GM12878 (cell line): ENCODE data around the gene FAM227A. TPM values are rescaled to one million over a fixed set of nuclear protein-coding genes. Genes with fewer than 3 reads are reported as not detected.
"Not testable (repeated sequence)": the region's sequence is repeated elsewhere in the genome, so short reads cannot be mapped to it uniquely, and the experiment has no call there.

Source experiments
- ATAC-seq: fragments of 200-7000 bp; cut with Tn5 transposase; 3 replicates; pipeline ENCODE4 v1.9.1; 2020; ENCODE audit warnings: mild to moderate bottlenecking, moderate library complexity
- BruUV-seq: library from RNA; stranded (reverse); fragments of 400-500 nt; replicated peaks from 2 replicates; lab custom pipeline; 2021; lab: Mats Ljungman, UMichigan
- CTCF ChIA-PET: fragments of 300-600 bp; sonication (Branson Sonifier 250); formaldehyde crosslinking; extraction: SDS; loops from one replicate; lab custom pipeline; 2021; ENCODE audit warnings: inconsistent platforms; lab: Yijun Ruan, JAX
- POLR2A ChIA-PET: fragments of 350-600 bp; formaldehyde crosslinking; extraction: SDS; loops from one replicate; lab custom pipeline; 2021; ENCODE audit warnings: inconsistent platforms; lab: Charles Lee
- RAD21 ChIA-PET: fragments of 300-600 bp; sonication (Branson Sonifier 250); formaldehyde crosslinking; loops from one replicate; lab custom pipeline; 2023; ENCODE audit warnings: antibody characterized with exemption; ENCODE audit not compliant: unreplicated experiment; lab: Charles Lee
- SMC1A ChIA-PET: fragments of 300-600 bp; sonication (Branson Sonifier 250); formaldehyde crosslinking; loops from one replicate; lab custom pipeline; 2023; ENCODE audit not compliant: unreplicated experiment, uncharacterized antibody; lab: Charles Lee
- DNase-seq: peaks from one replicate; pipeline ENCODE4 v3.0.0-alpha.2; 2011; ENCODE audit warnings: low read depth, low spot score
- FAIRE-seq: peaks from 3 replicates; lab custom pipeline; 2011; peaks lifted over from hg19 to GRCh38; lab: Jason Lieb, UNC
- H2AFZ ChIP-seq: 2 replicates; pipeline ENCODE4 v1.6.0; 2011; ENCODE audit warnings: low read depth, low read length, control low read depth; ENCODE audit not compliant: control insufficient read depth
- H3K27ac ChIP-seq: 2 replicates; pipeline ENCODE4 v1.5.1; 2011; ENCODE audit warnings: control low read depth; ENCODE audit not compliant: control insufficient read depth, insufficient read depth
- H3K27me3 ChIP-seq, 2 experiments: replicated peaks in 1 of 2; 2 replicates each; pipeline versions ENCODE4 v1.6.0 to v1.6.1; 2011; ENCODE audit warnings: low read length in 1 of 2; ENCODE audit not compliant: control insufficient read depth in 2 of 2, insufficient read depth in 2 of 2
- H3K36me3 ChIP-seq, 2 experiments: 2 replicates each; pipeline ENCODE4 v1.5.1; 2011; ENCODE audit warnings: low read length in 1 of 2; ENCODE audit not compliant: control insufficient read depth in 2 of 2, insufficient read depth in 2 of 2
- H3K4me1 ChIP-seq: 2 replicates; pipeline ENCODE4 v1.6.1; 2011; ENCODE audit warnings: mild to moderate bottlenecking, low read length, moderate library complexity, mixed read lengths; ENCODE audit not compliant: control insufficient read depth, insufficient read depth
- H3K4me2 ChIP-seq: 2 replicates; pipeline ENCODE4 v1.6.0; 2011; ENCODE audit warnings: control low read depth; ENCODE audit not compliant: control insufficient read depth, insufficient read depth
- H3K4me3 ChIP-seq: fragments of 200-600 bp; sonication (generic); 2 replicates; pipeline ENCODE4 v1.5.1; 2016
- H3K79me2 ChIP-seq: 2 replicates; pipeline ENCODE4 v1.6.0; 2011; ENCODE audit warnings: low read length; ENCODE audit not compliant: control insufficient read depth, insufficient read depth
- H3K9ac ChIP-seq: 2 replicates; pipeline ENCODE4 v1.8.0; 2011; ENCODE audit warnings: low read length, control low read depth, mixed read lengths; ENCODE audit not compliant: control insufficient read depth, insufficient read depth
- H3K9me3 ChIP-seq: replicated peaks from 3 replicates; pipeline ENCODE4 v1.5.1; 2011; ENCODE audit warnings: mild to moderate bottlenecking, low read length; ENCODE audit not compliant: control insufficient read depth, insufficient read depth
- H4K20me1 ChIP-seq: 2 replicates; pipeline ENCODE4 v1.6.0; 2011; ENCODE audit not compliant: control insufficient read depth, insufficient read depth
- BRCA1 ChIP-seq: IDR thresholded peaks from 2 replicates; pipeline ENCODE4 v1.6.1; 2011; ENCODE audit warnings: low read depth, low read length, improper control_type of control experiment
- FOXM1 ChIP-seq: IDR thresholded peaks from 2 replicates; pipeline ENCODE4 v1.6.1; 2012; ENCODE audit warnings: low read depth, mild to moderate bottlenecking, inconsistent platforms, low read length, moderate library complexity
- HDGF ChIP-seq: fragments of 450-650 bp; IDR thresholded peaks from 2 replicates; pipeline ENCODE4 v1.6.1; 2016; ENCODE audit warnings: antibody characterized with exemption
- NR2C2 ChIP-seq: IDR thresholded peaks from 2 replicates; pipeline ENCODE4 v1.6.1; 2011; ENCODE audit warnings: borderline replicate concordance, low read depth; ENCODE audit not compliant: control insufficient read depth, insufficient read length
- SREBF1 ChIP-seq: IDR thresholded peaks from 2 replicates; pipeline ENCODE4 v1.6.1; 2012; ENCODE audit warnings: mild to moderate bottlenecking, low read length
- TCF7 ChIP-seq: IDR thresholded peaks from 2 replicates; pipeline ENCODE4 v1.6.1; 2014; ENCODE audit warnings: antibody characterized with exemption, borderline replicate concordance
- WGBS: methylation state at CpG from one replicate; pipeline ENCODE4 v1.1.6; 2016; ENCODE audit warnings: low lambda C conversion rate; ENCODE audit not compliant: insufficient replicate concordance, insufficient coverage; ENCODE audit errors: missing lambda C conversion rate; 5-methylcytosine and 5-hydroxymethylcytosine counted together
- in situ Hi-C: fragments of 300-500 bp; cut with MboI; formaldehyde crosslinking; loops from 9 replicates; pipeline ENCODE4 v1.14.3; 2018; ENCODE audit warnings: mixed read lengths
- intact Hi-C: fragments of 100-400 bp; cut with micrococcal nuclease; formaldehyde crosslinking; loops from one replicate; pipeline ENCODE4 v1.14.2; 2022; ENCODE audit not compliant: unreplicated experiment
- polyA plus RNA-seq, 11 experiments: library from polyadenylated mRNA; depleted of rRNA in 4 of 11; unstranded in 6 of 11; stranded (reverse) in 5 of 11; fragments of >200 nt; fragmentation: Nextera tagmentation in 4 of 11; fragmentation: Illumina TruSeq in 1 of 11; extraction: Ambion mirVana in 4 of 11; extraction: Trizol in 1 of 11; gene quantifications; 1 replicate in 1 of 11; 2 replicates in 10 of 11; pipeline versions ENCODE4 v1.2.1 to v1.2.3, GENCODE V29; 2011 to 2016; ENCODE audit warnings: inconsistent platforms in 2 of 11, missing spikeins in 2 of 11, low read depth in 1 of 11
- total RNA-seq, 4 experiments: library from RNA; depleted of rRNA in 3 of 4; stranded (reverse); fragments of >200 nt in 3 of 4; fragmentation: Illumina TruSeq in 1 of 4; extraction: Trizol in 1 of 4; gene quantifications; 2 replicates each; pipeline versions ENCODE4 v1.2.1 to v1.2.3, GENCODE V29; 2013 to 2021
- TF ChIP-seq, protein P1 (sequence below): fragments of 450-650 bp; formaldehyde crosslinking; IDR thresholded peaks from 2 replicates; pipeline ENCODE4 v1.4.0; 2022; ENCODE audit warnings: mild to moderate bottlenecking, moderate library complexity
- TF ChIP-seq, protein P2 (sequence below): fragments of 150-350 bp; IDR thresholded peaks from 2 replicates; pipeline ENCODE4 v1.6.1; 2014; ENCODE audit warnings: mild to moderate bottlenecking, low read depth, low read length

FAM227A gene
- total and polyA plus RNA-seq, 10 of the 15 experiments (the other 5 are each of a cell fraction or from before 2014, with no cell fraction given), result 0.02 to 0.59 (median 0.25) TPM

DNA sequence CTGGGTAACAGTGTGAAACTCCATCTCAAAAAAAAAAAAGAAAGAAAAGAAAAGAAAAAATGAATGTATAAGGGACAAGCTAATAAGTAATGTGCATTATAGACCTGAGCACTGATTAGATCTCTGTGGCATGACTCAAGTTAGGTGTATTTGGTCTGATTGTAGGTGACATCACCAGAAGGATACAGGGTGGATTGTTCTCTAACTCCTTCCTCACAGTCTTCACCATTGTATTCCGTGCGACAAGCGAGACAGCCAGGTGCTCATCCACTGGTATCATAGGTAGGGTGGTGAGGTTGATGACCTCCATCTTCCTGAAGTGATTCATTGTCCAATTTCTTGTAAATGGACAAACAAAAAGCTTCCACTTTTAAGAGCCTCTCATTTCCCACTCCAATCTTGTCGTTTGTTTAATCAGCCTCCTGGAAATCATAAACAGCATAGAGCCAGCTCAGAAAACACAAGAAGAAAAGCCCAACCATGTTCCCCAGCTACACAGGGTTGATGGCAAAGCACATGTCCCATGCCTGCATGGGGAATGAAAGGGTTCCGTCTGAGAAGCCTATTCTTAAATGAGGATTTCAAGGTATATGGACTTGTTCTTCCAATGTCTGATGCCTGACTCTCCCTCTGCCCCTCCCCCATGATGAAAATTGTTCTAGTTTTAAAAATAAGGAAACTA is 6.2 kb downstream of the FAM227A start (continued):
- TF ChIP-seq, protein P1, sequence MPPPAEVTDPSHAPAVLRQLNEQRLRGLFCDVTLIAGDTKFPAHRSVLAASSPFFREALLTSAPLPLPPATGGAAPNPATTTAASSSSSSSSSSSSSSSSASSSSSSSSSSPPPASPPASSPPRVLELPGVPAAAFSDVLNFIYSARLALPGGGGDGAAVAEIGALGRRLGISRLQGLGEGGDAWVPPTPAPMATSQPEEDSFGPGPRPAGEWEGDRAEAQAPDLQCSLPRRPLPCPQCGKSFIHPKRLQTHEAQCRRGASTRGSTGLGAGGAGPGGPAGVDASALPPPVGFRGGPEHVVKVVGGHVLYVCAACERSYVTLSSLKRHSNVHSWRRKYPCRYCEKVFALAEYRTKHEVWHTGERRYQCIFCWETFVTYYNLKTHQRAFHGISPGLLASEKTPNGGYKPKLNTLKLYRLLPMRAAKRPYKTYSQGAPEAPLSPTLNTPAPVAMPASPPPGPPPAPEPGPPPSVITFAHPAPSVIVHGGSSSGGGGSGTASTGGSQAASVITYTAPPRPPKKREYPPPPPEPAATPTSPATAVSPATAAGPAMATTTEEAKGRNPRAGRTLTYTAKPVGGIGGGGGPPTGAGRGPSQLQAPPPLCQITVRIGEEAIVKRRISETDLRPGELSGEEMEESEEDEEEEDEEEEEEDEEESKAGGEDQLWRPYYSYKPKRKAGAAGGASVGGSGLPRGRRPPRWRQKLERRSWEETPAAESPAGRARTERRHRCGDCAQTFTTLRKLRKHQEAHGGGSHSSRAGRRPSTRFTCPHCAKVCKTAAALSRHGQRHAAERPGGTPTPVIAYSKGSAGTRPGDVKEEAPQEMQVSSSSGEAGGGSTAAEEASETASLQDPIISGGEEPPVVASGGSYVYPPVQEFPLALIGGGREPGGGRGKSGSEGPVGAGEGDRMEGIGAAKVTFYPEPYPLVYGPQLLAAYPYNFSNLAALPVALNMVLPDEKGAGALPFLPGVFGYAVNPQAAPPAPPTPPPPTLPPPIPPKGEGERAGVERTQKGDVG (CRISPR knock-in tag), result no peak
- TF ChIP-seq TCF7, result no peak
- TF ChIP-seq FOXM1, result no peak
- no peak for TF ChIP-seq SREBF1
- no peak for TF ChIP-seq NR2C2
- TF ChIP-seq, protein P2, sequence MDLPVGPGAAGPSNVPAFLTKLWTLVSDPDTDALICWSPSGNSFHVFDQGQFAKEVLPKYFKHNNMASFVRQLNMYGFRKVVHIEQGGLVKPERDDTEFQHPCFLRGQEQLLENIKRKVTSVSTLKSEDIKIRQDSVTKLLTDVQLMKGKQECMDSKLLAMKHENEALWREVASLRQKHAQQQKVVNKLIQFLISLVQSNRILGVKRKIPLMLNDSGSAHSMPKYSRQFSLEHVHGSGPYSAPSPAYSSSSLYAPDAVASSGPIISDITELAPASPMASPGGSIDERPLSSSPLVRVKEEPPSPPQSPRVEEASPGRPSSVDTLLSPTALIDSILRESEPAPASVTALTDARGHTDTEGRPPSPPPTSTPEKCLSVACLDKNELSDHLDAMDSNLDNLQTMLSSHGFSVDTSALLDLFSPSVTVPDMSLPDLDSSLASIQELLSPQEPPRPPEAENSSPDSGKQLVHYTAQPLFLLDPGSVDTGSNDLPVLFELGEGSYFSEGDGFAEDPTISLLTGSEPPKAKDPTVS, result no peak

DNA sequence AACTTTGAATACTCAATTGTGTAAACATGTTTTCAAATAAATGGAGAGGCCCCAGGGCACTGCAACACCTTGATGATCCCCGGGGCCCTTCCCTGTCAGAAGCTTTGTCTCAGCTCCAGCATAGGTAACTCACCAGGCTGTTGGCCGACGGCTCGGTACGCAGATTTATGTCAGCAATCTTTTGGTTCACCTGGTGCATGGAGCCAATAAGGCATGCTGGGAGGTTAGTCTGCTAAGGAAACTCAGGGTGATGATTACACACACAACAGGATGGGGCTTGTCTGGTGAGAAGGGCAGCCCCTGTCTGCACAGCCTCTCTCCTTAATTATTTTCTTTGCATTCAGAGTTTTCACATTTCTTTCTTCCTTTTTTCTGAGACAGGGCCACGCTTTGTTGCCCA is 10.8 kb downstream of the FAM227A start:
- H3K27me3 ChIP-seq, result no peaks in the 10 kb centered on the region
- no peaks in the 10 kb centered on the region for H3K79me2 ChIP-seq
- no peak for ATAC-seq
- no peak overlapping the region for H3K9ac ChIP-seq
- CTCF ChIA-PET, result no interaction called here
- intact Hi-C loops (no loop called here), in situ Hi-C loops (no loop called here)
- TF ChIP-seq HDGF (no peak), BRCA1 (no peak)
- no peaks in the 10 kb centered on the region for H3K4me1 ChIP-seq
- H3K4me2 ChIP-seq, result no peak overlapping the region
- H2AFZ ChIP-seq, result no peak overlapping the region
- no peaks in the 10 kb centered on the region for H3K36me3 ChIP-seq
- H3K4me3 ChIP-seq, result no peak overlapping the region
- FAIRE-seq, result no peak
- RAD21 ChIA-PET, result no interaction called here
- no TSS peak for BruUV-seq
- H4K20me1 ChIP-seq, result no peaks in the 10 kb centered on the region
- H3K27ac ChIP-seq, result no peak overlapping the region
- POLR2A ChIA-PET, result no interaction called here
- no peaks in the 10 kb centered on the region for H3K9me3 ChIP-seq
- SMC1A ChIA-PET, result no interaction called here
- DNase-seq, result no peak
- WGBS, result 73% methylated on average over 6 of the region's 6 CpGs

DNA sequence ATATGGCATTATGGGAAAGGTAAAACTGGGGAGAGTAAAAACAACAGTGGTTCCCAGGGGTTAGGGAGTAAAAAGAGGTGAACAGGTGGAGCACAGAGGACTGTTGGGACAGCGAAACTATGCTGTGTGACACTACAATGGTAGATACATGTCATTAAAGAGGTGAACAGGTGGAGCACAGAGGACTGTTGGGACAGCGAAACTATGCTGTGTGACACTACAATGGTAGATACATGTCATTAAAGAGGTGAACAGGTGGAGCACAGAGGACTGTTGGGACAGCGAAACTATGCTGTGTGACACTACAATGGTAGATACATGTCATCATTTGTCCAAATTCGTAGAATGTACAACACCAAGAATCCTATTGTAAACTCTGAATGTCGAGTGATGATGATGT is 11.9 kb downstream of the FAM227A start:
- H3K79me2 ChIP-seq, H3K4me3 ChIP-seq, H3K27me3 ChIP-seq, H3K9ac ChIP-seq, H3K4me1 ChIP-seq, H3K4me2 ChIP-seq, POLR2A ChIA-PET, H3K36me3 ChIP-seq, BruUV-seq, RAD21 ChIA-PET, intact Hi-C loops, in situ Hi-C loops, H3K9me3 ChIP-seq, H2AFZ ChIP-seq, SMC1A ChIA-PET, FAIRE-seq, DNase-seq, CTCF ChIA-PET, ATAC-seq, H3K27ac ChIP-seq, H4K20me1 ChIP-seq: not testable (repeated sequence)
- 47% methylated on average over 5 of the region's 5 CpGs for WGBS
